Mucosa of descending colon (tissue), 3 donors: ENCODE measurements around the gene UBXN11. TPM values are rescaled to one million over a fixed set of nuclear protein-coding genes. Genes with fewer than 3 reads are reported as not detected.
A peak's percentile ranks its signal among the peaks of the same experiment; 100 is the strongest.

ENCODE experiments used
- ATAC-seq: fragments of 200-7000 bp; cut with Tn5 transposase; one replicate; pipeline ENCODE4 v1.9.1; 2020; ENCODE audit warnings: mild to moderate bottlenecking, moderate library complexity
- DNase-seq, 3 donors: peaks; one replicate each; pipeline ENCODE4 v3.0.0-alpha.2; 2020
- H3K36me3 ChIP-seq: fragments of 200-600 bp; one replicate; pipeline ENCODE4 v1.8.0; 2021; ENCODE audit warnings: low read depth, mild to moderate bottlenecking
- H3K4me1 ChIP-seq: fragments of 200-600 bp; one replicate; pipeline ENCODE4 v1.8.0; 2021; ENCODE audit warnings: low read depth, mild to moderate bottlenecking
- H3K4me3 ChIP-seq: fragments of 200-600 bp; one replicate; pipeline ENCODE4 v1.8.0; 2021; ENCODE audit warnings: mild to moderate bottlenecking
- H3K9me3 ChIP-seq: fragments of 200-600 bp; one replicate; pipeline ENCODE4 v1.8.0; 2021; ENCODE audit warnings: mild to moderate bottlenecking
- intact Hi-C, 2 donors: fragments of 100-400 bp; cut with DNase I in 1 of 2; cut with micrococcal nuclease in 1 of 2; formaldehyde crosslinking; loops; one replicate each; pipeline versions ENCODE4 v1.11.0 to v1.11.1; 2022; cut with DNase I, micrococcal nuclease
- total RNA-seq, 3 donors: library from RNA; stranded (reverse); fragmentation: NEBNext Ultra II Directional in 2 of 3; extraction: Animal tissue kit (Norgen Biotek cat#: 25700) in 2 of 3; gene quantifications; one replicate each; pipeline versions ENCODE4 v1.2.1 to v1.2.4, GENCODE V29; 2021 to 2023
- TF ChIP-seq, protein P1 (sequence below): fragments of 200-600 bp; IDR thresholded peaks from one replicate; pipeline ENCODE4 v1.8.0; 2022; ENCODE audit warnings: antibody characterized with exemption, mild to moderate bottlenecking
- donor health status: DM: no; HTN: no; CAD: no; lungs with moderate emphysema.
- donor health status: DM: no; HTN: no; CAD: no.
- donor health status: DM: no; HTN: yes; CAD: no.

The UBXN11 gene
- total RNA-seq, 3 donors from 2014 or later = 12.9 to 17.9 (median 16.4) TPM

- Histone ChIP-seq H3K9me3 (no peaks in the 10 kb centered on the region), H3K36me3 (no peaks in the 10 kb centered on the region), H3K4me1 (peaks cover 4% of the 10 kb centered on the region), H3K4me3 (no peak overlapping the region)
- intact Hi-C loops = no loop called here
- no peak for DNase-seq
- TF ChIP-seq, protein P1, sequence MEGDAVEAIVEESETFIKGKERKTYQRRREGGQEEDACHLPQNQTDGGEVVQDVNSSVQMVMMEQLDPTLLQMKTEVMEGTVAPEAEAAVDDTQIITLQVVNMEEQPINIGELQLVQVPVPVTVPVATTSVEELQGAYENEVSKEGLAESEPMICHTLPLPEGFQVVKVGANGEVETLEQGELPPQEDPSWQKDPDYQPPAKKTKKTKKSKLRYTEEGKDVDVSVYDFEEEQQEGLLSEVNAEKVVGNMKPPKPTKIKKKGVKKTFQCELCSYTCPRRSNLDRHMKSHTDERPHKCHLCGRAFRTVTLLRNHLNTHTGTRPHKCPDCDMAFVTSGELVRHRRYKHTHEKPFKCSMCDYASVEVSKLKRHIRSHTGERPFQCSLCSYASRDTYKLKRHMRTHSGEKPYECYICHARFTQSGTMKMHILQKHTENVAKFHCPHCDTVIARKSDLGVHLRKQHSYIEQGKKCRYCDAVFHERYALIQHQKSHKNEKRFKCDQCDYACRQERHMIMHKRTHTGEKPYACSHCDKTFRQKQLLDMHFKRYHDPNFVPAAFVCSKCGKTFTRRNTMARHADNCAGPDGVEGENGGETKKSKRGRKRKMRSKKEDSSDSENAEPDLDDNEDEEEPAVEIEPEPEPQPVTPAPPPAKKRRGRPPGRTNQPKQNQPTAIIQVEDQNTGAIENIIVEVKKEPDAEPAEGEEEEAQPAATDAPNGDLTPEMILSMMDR = no peak
- no peak for ATAC-seq
These were observed 33.6 kb upstream of the UBXN11 start for GRCh38 chr1:26340047-26340481.

DNA sequence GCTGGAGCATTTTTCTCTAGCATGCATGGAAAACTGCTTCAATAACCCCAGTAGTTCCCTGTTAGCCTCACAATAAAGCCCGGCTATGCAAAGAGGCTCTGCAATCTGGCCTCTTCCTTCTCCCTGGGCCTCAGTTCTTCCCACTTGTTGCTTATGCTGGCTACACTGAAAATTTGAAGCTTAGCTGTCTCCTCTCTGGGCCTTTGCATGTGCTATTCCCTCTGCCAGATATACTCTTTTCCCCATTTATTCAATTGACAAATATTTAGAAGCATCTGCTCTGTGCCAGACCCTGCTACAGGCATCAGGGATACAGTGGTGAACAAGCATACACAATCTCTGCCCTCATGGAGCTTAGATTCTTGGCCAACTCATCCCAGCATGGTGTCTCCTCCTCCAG is 32.2 kb upstream of the UBXN11 start:
- no peaks in the 10 kb centered on the region for H3K36me3 ChIP-seq
- no peaks in the 10 kb centered on the region for H3K9me3 ChIP-seq
- TF ChIP-seq, protein P1 = no peak
- DNase-seq = no peak
- peaks cover 4% of the 10 kb centered on the region for H3K4me1 ChIP-seq
- intact Hi-C loops = no loop called here
- ATAC-seq = no peak
- no peak overlapping the region for H3K4me3 ChIP-seq

DNA sequence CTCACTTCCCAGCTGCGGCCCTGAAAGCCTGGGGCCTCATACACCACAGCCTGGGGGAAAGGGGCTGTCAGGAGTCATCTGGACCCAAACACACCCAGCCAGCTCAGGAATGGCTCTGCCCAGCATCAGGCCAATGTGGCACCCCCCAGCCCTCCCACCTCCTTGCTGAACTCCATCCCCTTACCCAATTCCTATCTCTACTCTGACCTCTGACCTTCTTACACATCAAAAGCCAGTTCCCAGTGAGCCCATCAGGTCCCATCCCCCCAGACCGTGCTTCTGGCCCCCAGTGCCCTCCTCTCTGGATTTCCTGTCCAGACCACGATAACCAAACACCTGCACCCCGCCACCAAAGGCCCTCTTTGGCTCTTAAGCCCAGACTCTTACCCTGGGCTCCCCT is 31.2 kb upstream of the UBXN11 start:
- no peak for ATAC-seq
- H3K36me3 ChIP-seq = no peaks in the 10 kb centered on the region
- DNase-seq = no peak
- intact Hi-C loops = no loop called here
- TF ChIP-seq, protein P1 = no peak
- peaks cover 4% of the 10 kb centered on the region for H3K4me1 ChIP-seq
- H3K9me3 ChIP-seq = no peaks in the 10 kb centered on the region
- no peak overlapping the region for H3K4me3 ChIP-seq

GRCh38 chr1:26337206-26337535 is 30.7 kb upstream of the UBXN11 start:
- Histone ChIP-seq H3K4me3 (no peak overlapping the region), H3K9me3 (no peaks in the 10 kb centered on the region), H3K36me3 (no peaks in the 10 kb centered on the region), H3K4me1 (peaks cover 4% of the 10 kb centered on the region)
- DNase-seq (no peak), ATAC-seq (no peak)
- intact Hi-C loops = no loop called here
- TF ChIP-seq, protein P1 = no peak

- no peak overlapping the region for H3K4me3 ChIP-seq
- H3K9me3 ChIP-seq = no peaks in the 10 kb centered on the region
- H3K4me1 ChIP-seq = peaks cover 4% of the 10 kb centered on the region
- peak; percentile 99 for ATAC-seq
- DNase-seq = peak; percentile 95 to 97 (median 97)
- TF ChIP-seq, protein P1 = no peak
- no peaks in the 10 kb centered on the region for H3K36me3 ChIP-seq
- intact Hi-C loops = no loop called here
These were observed 30.2 kb upstream of the UBXN11 start for GRCh38 chr1:26336477-26337205.
